SJCRH30 (cell line): ENCODE measurements around the gene C15orf39. TPM values are rescaled to one million over a fixed set of nuclear protein-coding genes. Genes with fewer than 3 reads are reported as not detected.
"Not testable (repeated sequence)": the region's sequence is repeated elsewhere in the genome, so short reads cannot be mapped to it uniquely, and the experiment has no call there.

ENCODE experiments used
- DNase-seq, 2 experiments: peaks; one replicate each; pipeline ENCODE4 v3.0.0-alpha.2; 2015 to 2020
- H3K27ac ChIP-seq: fragments of 250-450 bp; sonication (Bioruptor Pico); 2 replicates; pipeline ENCODE4 v1.5.1; 2020; ENCODE audit warnings: mild to moderate bottlenecking, moderate library complexity
- H3K27me3 ChIP-seq: fragments of 250-450 bp; sonication (Bioruptor Pico); 2 replicates; pipeline ENCODE4 v1.5.1; 2020; ENCODE audit warnings: mild to moderate bottlenecking, moderate library complexity
- H3K36me3 ChIP-seq: fragments of 250-450 bp; sonication (Bioruptor Pico); 2 replicates; pipeline ENCODE4 v1.5.1; 2020; ENCODE audit warnings: mild to moderate bottlenecking, moderate library complexity
- H3K4me1 ChIP-seq: fragments of 250-450 bp; sonication (Bioruptor Pico); 2 replicates; pipeline ENCODE4 v1.5.1; 2020; ENCODE audit warnings: mild to moderate bottlenecking, moderate library complexity
- H3K4me3 ChIP-seq: fragments of 250-450 bp; sonication (Bioruptor Pico); 2 replicates; pipeline ENCODE4 v1.5.1; 2020; ENCODE audit warnings: mild to moderate bottlenecking, moderate library complexity
- H3K9me3 ChIP-seq: fragments of 250-450 bp; sonication (Bioruptor Pico); replicated peaks from 2 replicates; pipeline ENCODE4 v1.5.1; 2020; ENCODE audit warnings: mild to moderate bottlenecking, moderate library complexity
- total RNA-seq: library from RNA; depleted of rRNA; stranded (reverse); fragments of >200 nt; shearing (Covaris generic); gene quantifications from 2 replicates; pipeline ENCODE4 v1.2.3, GENCODE V29; 2014

C15orf39 gene
- total RNA-seq, 1 experiment from 2014 or later: 21.1 TPM

- H3K27me3 ChIP-seq: no peaks in the 10 kb centered on the region
- no peaks in the 10 kb centered on the region for H3K36me3 ChIP-seq
- no peaks in the 10 kb centered on the region for H3K9me3 ChIP-seq
- H3K4me1 ChIP-seq: no peaks in the 10 kb centered on the region
- H3K4me3 ChIP-seq: no peak overlapping the region
- DNase-seq: no peak
- no peak overlapping the region for H3K27ac ChIP-seq
Measured at GRCh38 chr15:75224281-75224680, 22.6 kb downstream of the C15orf39 start.

GRCh38 chr15:75225102-75225836, 23.6 kb downstream of the C15orf39 start:
- not testable (repeated sequence) for H3K9me3 ChIP-seq, DNase-seq, H3K36me3 ChIP-seq, H3K27me3 ChIP-seq, H3K4me1 ChIP-seq, H3K27ac ChIP-seq, H3K4me3 ChIP-seq

- Histone ChIP-seq H3K4me1 (no peaks in the 10 kb centered on the region), H3K27ac (no peak overlapping the region), H3K4me3 (no peak overlapping the region), H3K9me3 (no peaks in the 10 kb centered on the region), H3K27me3 (no peaks in the 10 kb centered on the region), H3K36me3 (no peaks in the 10 kb centered on the region)
- no peak for DNase-seq
Measured at GRCh38 chr15:75225951-75226732, 24.5 kb downstream of the C15orf39 start.

- not testable (repeated sequence) for H3K36me3 ChIP-seq, H3K27me3 ChIP-seq, H3K9me3 ChIP-seq, H3K4me3 ChIP-seq, DNase-seq, H3K4me1 ChIP-seq, H3K27ac ChIP-seq
Measured at GRCh38 chr15:75227112-75227511, 25.4 kb downstream of the C15orf39 start.

- Histone ChIP-seq H3K36me3 (no peaks in the 10 kb centered on the region), H3K4me1 (no peaks in the 10 kb centered on the region), H3K4me3 (no peak overlapping the region), H3K27ac (no peak overlapping the region), H3K27me3 (peaks cover 6% of the 10 kb centered on the region), H3K9me3 (no peaks in the 10 kb centered on the region)
- no peak for DNase-seq
Measured at GRCh38 chr15:75227663-75228280, 26.1 kb downstream of the C15orf39 start.

GRCh38 chr15:75228787-75229186, 27.1 kb downstream of the C15orf39 start:
- Histone ChIP-seq H3K4me3 (no peak overlapping the region), H3K27me3 (peaks cover 6% of the 10 kb centered on the region), H3K36me3 (no peaks in the 10 kb centered on the region), H3K9me3 (no peaks in the 10 kb centered on the region), H3K4me1 (no peaks in the 10 kb centered on the region), H3K27ac (no peak overlapping the region)
- no peak for DNase-seq

- DNase-seq: peak in 1 of 2 experiments; percentile 31
- Histone ChIP-seq H3K4me1 (no peaks in the 10 kb centered on the region), H3K36me3 (no peaks in the 10 kb centered on the region), H3K27ac (no peak overlapping the region), H3K9me3 (no peaks in the 10 kb centered on the region), H3K4me3 (no peak overlapping the region), H3K27me3 (peaks cover 6% of the 10 kb centered on the region)
Measured at GRCh38 chr15:75229191-75230015, 27.7 kb downstream of the C15orf39 start.

GRCh38 chr15:75230016-75230343, 28.3 kb downstream of the C15orf39 start:
- H3K36me3 ChIP-seq: no peaks in the 10 kb centered on the region
- no peak overlapping the region for H3K27ac ChIP-seq
- H3K9me3 ChIP-seq: no peaks in the 10 kb centered on the region
- DNase-seq: peak in 1 of 2 experiments; percentile 36
- H3K4me3 ChIP-seq: no peak overlapping the region
- no peaks in the 10 kb centered on the region for H3K4me1 ChIP-seq
- H3K27me3 ChIP-seq: peaks cover 6% of the 10 kb centered on the region

- Histone ChIP-seq H3K36me3 (no peaks in the 10 kb centered on the region), H3K9me3 (no peaks in the 10 kb centered on the region), H3K4me3 (no peak overlapping the region), H3K27me3 (peaks cover 6% of the 10 kb centered on the region), H3K4me1 (no peaks in the 10 kb centered on the region), H3K27ac (no peak overlapping the region)
- DNase-seq: no peak
Measured at GRCh38 chr15:75230551-75231371, 29.1 kb downstream of the C15orf39 start.

GRCh38 chr15:75231836-75232235, 30.2 kb downstream of the C15orf39 start:
- Histone ChIP-seq H3K4me1 (no peaks in the 10 kb centered on the region), H3K4me3 (no peak overlapping the region), H3K27me3 (peaks cover 10% of the 10 kb centered on the region), H3K27ac (no peak overlapping the region), H3K36me3 (no peaks in the 10 kb centered on the region), H3K9me3 (no peaks in the 10 kb centered on the region)
- no peak for DNase-seq

GRCh38 chr15:75232252-75232813, 30.7 kb downstream of the C15orf39 start:
- no peaks in the 10 kb centered on the region for H3K36me3 ChIP-seq
- H3K9me3 ChIP-seq: no peaks in the 10 kb centered on the region
- H3K27me3 ChIP-seq: peaks cover 11% of the 10 kb centered on the region
- no peaks in the 10 kb centered on the region for H3K4me1 ChIP-seq
- DNase-seq: no peak
- H3K27ac ChIP-seq: no peak overlapping the region
- no peak overlapping the region for H3K4me3 ChIP-seq

GRCh38 chr15:75232826-75233503, 31.3 kb downstream of the C15orf39 start:
- Histone ChIP-seq H3K36me3 (no peaks in the 10 kb centered on the region), H3K27ac (no peak overlapping the region), H3K27me3 (peaks cover 11% of the 10 kb centered on the region), H3K9me3 (no peaks in the 10 kb centered on the region), H3K4me1 (no peaks in the 10 kb centered on the region), H3K4me3 (no peak overlapping the region)
- no peak for DNase-seq

- no peak for DNase-seq
- Histone ChIP-seq H3K4me3 (no peak overlapping the region), H3K27me3 (peaks cover 11% of the 10 kb centered on the region), H3K36me3 (no peaks in the 10 kb centered on the region), H3K9me3 (0 out of 2 replicates have a peak, but pooled peaks cover 2% of the 10 kb centered on the region), H3K4me1 (no peaks in the 10 kb centered on the region), H3K27ac (no peak overlapping the region)
Measured at GRCh38 chr15:75233504-75234190, 32.0 kb downstream of the C15orf39 start.
